ENCODE measurements around the gene DGKI. TPM values are rescaled to one million over a fixed set of nuclear protein-coding genes. Genes with fewer than 3 reads are reported as not detected.

DGKI gene
- total and polyA plus RNA-seq, 2 of the 4 experiments (the other 2 are of a cell fraction) = 3.9 to 15.8 TPM

DNA sequence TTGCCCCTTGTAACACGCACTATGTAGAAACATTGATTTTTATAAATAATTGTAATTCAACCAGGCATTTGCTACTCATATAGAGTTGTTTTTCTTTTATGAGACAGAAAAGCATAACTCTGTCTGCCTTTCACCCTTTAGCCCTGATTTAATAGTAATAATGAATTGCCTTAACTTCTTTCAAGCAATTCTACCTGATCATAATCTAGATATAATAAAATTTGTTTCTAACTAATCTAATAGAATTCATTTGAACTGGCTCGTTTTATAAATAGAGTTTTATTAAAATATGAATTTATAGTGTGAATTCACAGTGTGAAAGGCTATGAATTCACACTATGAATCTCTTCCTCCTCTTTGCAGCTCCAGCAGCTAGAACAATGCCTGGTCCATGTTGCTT is 319.1 kb downstream of the DGKI start:
- H4K8ac ChIP-seq (ENCODE audit: low read depth in 2 of 2, low read length in 2 of 2) = no peak overlapping the region
- H2BK15ac ChIP-seq (ENCODE audit: low read depth, low read length) = no peak overlapping the region
- no TSS peak for BruUV-seq (replicated peaks)
- DNase-seq (no peak), ATAC-seq (ENCODE audit: low read depth) (no peak)
- H3K27ac ChIP-seq (ENCODE audit: insufficient read depth, low read length) = no peak overlapping the region
- H3K56ac ChIP-seq (ENCODE audit: extremely low read depth, insufficient read depth, low read length) = no peak overlapping the region
- H2BK20ac ChIP-seq (ENCODE audit: low read depth, low read length) = no peak overlapping the region
- WGBS, 2 experiments (ENCODE audit: extremely low coverage in 2 of 2, insufficient read length in 1 of 2) = no CpG with 5 or more reads among the region's 2 CpGs
- H3K9ac ChIP-seq (ENCODE audit: low read depth, low read length) = no peak overlapping the region
- H3K36me3 ChIP-seq (ENCODE audit: control insufficient read depth, insufficient read depth, low read length) = no peaks in the 10 kb centered on the region
- no peak overlapping the region for H4K91ac ChIP-seq (ENCODE audit: insufficient read depth, low read depth, low read length)
- H3K4me3 ChIP-seq (ENCODE audit: insufficient read depth, low read depth, low read length) = no peak overlapping the region
- H3K14ac ChIP-seq (replicated peaks; ENCODE audit: low read depth, low read length) = no peak overlapping the region
- no peak overlapping the region for H4K5ac ChIP-seq (ENCODE audit: low read depth, low read length)
- no peaks in the 10 kb centered on the region for H3K79me1 ChIP-seq (ENCODE audit: low read depth in 1 of 2, low read length in 2 of 2)
- H3K27me3 ChIP-seq (ENCODE audit: control insufficient read depth, insufficient read depth, low read length) = no peaks in the 10 kb centered on the region
- ChIA-PET CTCF (no interaction called here), POLR2A (ENCODE audit: unreplicated experiment) (no interaction called here)
- H2BK120ac ChIP-seq (ENCODE audit: low read depth, low read length) = no peak overlapping the region
- TF ChIP-seq, protein P1, sequence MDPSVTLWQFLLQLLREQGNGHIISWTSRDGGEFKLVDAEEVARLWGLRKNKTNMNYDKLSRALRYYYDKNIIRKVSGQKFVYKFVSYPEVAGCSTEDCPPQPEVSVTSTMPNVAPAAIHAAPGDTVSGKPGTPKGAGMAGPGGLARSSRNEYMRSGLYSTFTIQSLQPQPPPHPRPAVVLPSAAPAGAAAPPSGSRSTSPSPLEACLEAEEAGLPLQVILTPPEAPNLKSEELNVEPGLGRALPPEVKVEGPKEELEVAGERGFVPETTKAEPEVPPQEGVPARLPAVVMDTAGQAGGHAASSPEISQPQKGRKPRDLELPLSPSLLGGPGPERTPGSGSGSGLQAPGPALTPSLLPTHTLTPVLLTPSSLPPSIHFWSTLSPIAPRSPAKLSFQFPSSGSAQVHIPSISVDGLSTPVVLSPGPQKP (IDR thresholded peaks at IDR 0.05; ENCODE audit: borderline replicate concordance, low read depth, low read length) = no peak
- TF ChIP-seq POLR2A (IDR thresholded peaks at IDR 0.05; ENCODE audit: low read depth, low read length) (no peak), CEBPB (IDR thresholded peaks at IDR 0.05; ENCODE audit: low read depth, low read length) (no peak), NFE2L2 (IDR thresholded peaks at IDR 0.05; ENCODE audit: low read depth, low read length) (no peak), MAFK (IDR thresholded peaks at IDR 0.05; ENCODE audit: low read depth, low read length) (no peak)
- TF ChIP-seq, protein P2, sequence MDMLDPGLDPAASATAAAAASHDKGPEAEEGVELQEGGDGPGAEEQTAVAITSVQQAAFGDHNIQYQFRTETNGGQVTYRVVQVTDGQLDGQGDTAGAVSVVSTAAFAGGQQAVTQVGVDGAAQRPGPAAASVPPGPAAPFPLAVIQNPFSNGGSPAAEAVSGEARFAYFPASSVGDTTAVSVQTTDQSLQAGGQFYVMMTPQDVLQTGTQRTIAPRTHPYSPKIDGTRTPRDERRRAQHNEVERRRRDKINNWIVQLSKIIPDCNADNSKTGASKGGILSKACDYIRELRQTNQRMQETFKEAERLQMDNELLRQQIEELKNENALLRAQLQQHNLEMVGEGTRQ (IDR thresholded peaks at IDR 0.05; ENCODE audit: low read depth, low read length) = no peak
- H2BK5ac ChIP-seq (ENCODE audit: low read depth, low read length, poor library complexity, severe bottlenecking) = no peak overlapping the region
- in situ Hi-C loops (cut with MboI; ENCODE audit: low sequenced_read_pairs) = no loop called here
- no peak overlapping the region for H3K18ac ChIP-seq (ENCODE audit: low read depth, low read length)
- dilution Hi-C loops (cut with HindIII; ENCODE audit: low sequenced_read_pairs, unreplicated experiment) = no loop called here
- no peak overlapping the region for H3K4me2 ChIP-seq (ENCODE audit: low read depth, low read length)
- H2AK9ac ChIP-seq (replicated peaks; ENCODE audit: low read depth, low read length, poor library complexity) = no peak overlapping the region
- no peak overlapping the region for H3K23ac ChIP-seq (ENCODE audit: low read depth, low read length)
- H3K4me1 ChIP-seq (ENCODE audit: control insufficient read depth, insufficient read depth, low read length) = no peaks in the 10 kb centered on the region
- no peak overlapping the region for H2AFZ ChIP-seq (replicated peaks; ENCODE audit: low read length, poor library complexity)
- no peak overlapping the region for H2AK5ac ChIP-seq (ENCODE audit: low read depth, low read length)
- H4K20me1 ChIP-seq (ENCODE audit: insufficient read depth, low read length) = no peaks in the 10 kb centered on the region
- no peaks in the 10 kb centered on the region for H3K9me3 ChIP-seq (ENCODE audit: control insufficient read depth, insufficient read depth, low read length)
- no peaks in the 10 kb centered on the region for H3K9me1 ChIP-seq (ENCODE audit: insufficient read depth, low read length)
- intact Hi-C loops (cut with micrococcal nuclease) = no loop called here
- no peak overlapping the region for H3K4ac ChIP-seq (ENCODE audit: low read depth, low read length)
